ENCODE results near the gene PPID. TPM values are rescaled to one million over a fixed set of nuclear protein-coding genes. Genes with fewer than 3 reads are reported as not detected.

The PPID gene
- total RNA-seq, 1 experiment from 2014 or later = 43.3 TPM

GRCh38 chr4:158726633-158727032 is 3.4 kb upstream of the PPID start:
- no peak for ATAC-seq
- Histone ChIP-seq H3K4me2 (ENCODE audit: low read length) (no peak overlapping the region), H3K9ac (ENCODE audit: low read length) (no peak overlapping the region), H3K27ac (ENCODE audit: low read length) (no peak overlapping the region), H3K4me3 (ENCODE audit: low read length) (no peak overlapping the region), H3K9me2 (replicated peaks; ENCODE audit: low read length) (no peaks in the 10 kb centered on the region), H3K27me3 (ENCODE audit: low read length) (no peaks in the 10 kb centered on the region), H2AFZ (ENCODE audit: low read length) (no peak overlapping the region), H3K79me2 (ENCODE audit: low read length) (peaks cover 15% of the 10 kb centered on the region), H3K9me3 (ENCODE audit: low read length) (no peaks in the 10 kb centered on the region), H4K20me1 (ENCODE audit: low read length) (no peaks in the 10 kb centered on the region), H3K36me3 (ENCODE audit: low read depth, low read length) (no peaks in the 10 kb centered on the region), H3K4me1 (ENCODE audit: insufficient read depth, low read length) (0 out of 2 replicates have a peak, but pooled peaks cover 3% of the 10 kb centered on the region), H3F3A (ENCODE audit: low read length, unreplicated experiment) (no peaks in the 10 kb centered on the region)
- TF ChIP-seq EZH2phosphoT487 (IDR thresholded peaks at IDR 0.05; ENCODE audit: borderline replicate concordance, low read length) (no peak), EZH2 (IDR thresholded peaks at IDR 0.05; ENCODE audit: low read length, unreplicated experiment) (no peak)
- TF ChIP-seq, protein P1, sequence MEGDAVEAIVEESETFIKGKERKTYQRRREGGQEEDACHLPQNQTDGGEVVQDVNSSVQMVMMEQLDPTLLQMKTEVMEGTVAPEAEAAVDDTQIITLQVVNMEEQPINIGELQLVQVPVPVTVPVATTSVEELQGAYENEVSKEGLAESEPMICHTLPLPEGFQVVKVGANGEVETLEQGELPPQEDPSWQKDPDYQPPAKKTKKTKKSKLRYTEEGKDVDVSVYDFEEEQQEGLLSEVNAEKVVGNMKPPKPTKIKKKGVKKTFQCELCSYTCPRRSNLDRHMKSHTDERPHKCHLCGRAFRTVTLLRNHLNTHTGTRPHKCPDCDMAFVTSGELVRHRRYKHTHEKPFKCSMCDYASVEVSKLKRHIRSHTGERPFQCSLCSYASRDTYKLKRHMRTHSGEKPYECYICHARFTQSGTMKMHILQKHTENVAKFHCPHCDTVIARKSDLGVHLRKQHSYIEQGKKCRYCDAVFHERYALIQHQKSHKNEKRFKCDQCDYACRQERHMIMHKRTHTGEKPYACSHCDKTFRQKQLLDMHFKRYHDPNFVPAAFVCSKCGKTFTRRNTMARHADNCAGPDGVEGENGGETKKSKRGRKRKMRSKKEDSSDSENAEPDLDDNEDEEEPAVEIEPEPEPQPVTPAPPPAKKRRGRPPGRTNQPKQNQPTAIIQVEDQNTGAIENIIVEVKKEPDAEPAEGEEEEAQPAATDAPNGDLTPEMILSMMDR (conservative IDR thresholded peaks at IDR 0.05; ENCODE audit: low read depth, low read length) = no peak
- DNase-seq = no peak
- ChIA-PET CTCF (no interaction called here), POLR2A (ENCODE audit: unreplicated experiment) (no interaction called here)
- no TSS peak for BruUV-seq (replicated peaks)
- intact Hi-C loops (cut with micrococcal nuclease) = no loop called here

DNA sequence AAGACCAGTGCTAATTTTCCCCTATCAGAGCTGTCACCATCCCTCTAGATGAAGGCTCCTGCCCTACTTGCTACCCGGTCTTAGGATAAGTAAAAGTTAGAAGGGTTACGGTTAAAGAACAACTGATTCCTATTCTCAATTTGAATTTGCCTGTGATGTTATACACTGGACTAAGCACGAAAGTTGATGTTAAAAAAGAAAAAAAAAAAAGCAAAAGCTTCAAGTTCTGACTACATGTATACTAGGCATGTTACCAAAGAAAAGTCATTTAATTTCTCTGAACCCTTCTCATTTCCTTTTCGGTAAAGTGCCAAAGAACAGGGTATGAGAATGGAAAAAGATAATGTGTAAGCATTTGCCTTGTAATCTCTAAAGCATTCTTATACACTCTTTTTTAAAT is 1.4 kb upstream of the PPID start:
- intact Hi-C loops (cut with micrococcal nuclease) = no loop called here
- H2AFZ ChIP-seq (ENCODE audit: low read length) = no peak overlapping the region

GRCh38 chr4:158722291-158722916 is 792 bp downstream of the PPID start:
- peak; percentile 39 for ATAC-seq
- peaks cover 30% of the 10 kb centered on the region for H3K79me2 ChIP-seq (ENCODE audit: low read length)
- H3K4me3 ChIP-seq (ENCODE audit: low read length) = peak overlapping the region; percentile 92
- H3K9me3 ChIP-seq (ENCODE audit: low read length) = no peaks in the 10 kb centered on the region
- no TSS peak for BruUV-seq (replicated peaks)
- POLR2A ChIA-PET (ENCODE audit: unreplicated experiment) = no interaction called here
- H3K9ac ChIP-seq (ENCODE audit: low read length) = peak overlapping the region; percentile 95
- peak overlapping the region; percentile 91 for H3K4me2 ChIP-seq (ENCODE audit: low read length)
- peaks cover 22% of the 10 kb centered on the region for H3K36me3 ChIP-seq (ENCODE audit: low read depth, low read length)
- TF ChIP-seq, protein P1 (conservative IDR thresholded peaks at IDR 0.05; ENCODE audit: low read depth, low read length) = no peak
- TF ChIP-seq EZH2 (IDR thresholded peaks at IDR 0.05; ENCODE audit: low read length, unreplicated experiment) (no peak), EZH2phosphoT487 (IDR thresholded peaks at IDR 0.05; ENCODE audit: borderline replicate concordance, low read length) (no peak)
- no peaks in the 10 kb centered on the region for H3K9me2 ChIP-seq (replicated peaks; ENCODE audit: low read length)
- CTCF ChIA-PET = no interaction called here
- peak overlapping the region; percentile 91 for H2AFZ ChIP-seq (ENCODE audit: low read length)
- intact Hi-C loops (cut with micrococcal nuclease) = no loop called here
- peak; percentile 26 for DNase-seq
- H4K20me1 ChIP-seq (ENCODE audit: low read length) = no peaks in the 10 kb centered on the region
- H3F3A ChIP-seq (ENCODE audit: low read length, unreplicated experiment) = no peaks in the 10 kb centered on the region
- H3K4me1 ChIP-seq (ENCODE audit: insufficient read depth, low read length) = 0 out of 2 replicates have a peak, but pooled peaks cover 6% of the 10 kb centered on the region
- peak overlapping the region; percentile 58 for H3K27ac ChIP-seq (ENCODE audit: low read length)
- no peaks in the 10 kb centered on the region for H3K27me3 ChIP-seq (ENCODE audit: low read length)

More for the DNA sequence above, 1.4 kb upstream of the PPID start:
- Histone ChIP-seq H3K9ac (ENCODE audit: low read length) (no peak overlapping the region), H3K9me3 (ENCODE audit: low read length) (no peaks in the 10 kb centered on the region), H3K27me3 (ENCODE audit: low read length) (no peaks in the 10 kb centered on the region), H4K20me1 (ENCODE audit: low read length) (no peaks in the 10 kb centered on the region), H3K36me3 (ENCODE audit: low read depth, low read length) (peaks cover 4% of the 10 kb centered on the region), H3K27ac (ENCODE audit: low read length) (no peak overlapping the region), H3K4me2 (ENCODE audit: low read length) (no peak overlapping the region), H3K4me3 (ENCODE audit: low read length) (no peak overlapping the region), H3K79me2 (ENCODE audit: low read length) (peaks cover 28% of the 10 kb centered on the region), H3K4me1 (ENCODE audit: insufficient read depth, low read length) (0 out of 2 replicates have a peak, but pooled peaks cover 6% of the 10 kb centered on the region), H3K9me2 (replicated peaks; ENCODE audit: low read length) (no peaks in the 10 kb centered on the region), H3F3A (ENCODE audit: low read length, unreplicated experiment) (no peaks in the 10 kb centered on the region)
- TF ChIP-seq EZH2 (IDR thresholded peaks at IDR 0.05; ENCODE audit: low read length, unreplicated experiment) (no peak), EZH2phosphoT487 (IDR thresholded peaks at IDR 0.05; ENCODE audit: borderline replicate concordance, low read length) (no peak)
- TF ChIP-seq, protein P1 (conservative IDR thresholded peaks at IDR 0.05; ENCODE audit: low read depth, low read length) = no peak
- ATAC-seq (no peak), DNase-seq (no peak)
- BruUV-seq (replicated peaks) = no TSS peak
- ChIA-PET POLR2A (ENCODE audit: unreplicated experiment) (no interaction called here), CTCF (no interaction called here)

Measured in PC-3 (cell line).